ENCODE data around the gene LILRB5. TPM values are rescaled to one million over a fixed set of nuclear protein-coding genes. Genes with fewer than 3 reads are reported as not detected.
"Not testable (repeated sequence)": the region's sequence is repeated elsewhere in the genome, so short reads cannot be mapped to it uniquely, and the experiment has no call there.

The LILRB5 gene
- 5.5 TPM for total RNA-seq (ENCODE audit: insufficient read depth, low replicate concordance)

GRCh38 chr19:54257116-54257480 is at the start of gene LILRB5:
TSS of gene LILRB5 (minus strand) at chr19:54257273. CDS start at chr19:54257193, 80 bp downstream.
- DNase-seq (ENCODE audit: low spot score) = no peak

GRCh38 chr19:54305141-54305540 is 48.1 kb upstream of the LILRB5 start:
- no peak for DNase-seq (ENCODE audit: low spot score)

- DNase-seq (ENCODE audit: low spot score) = no peak
Observed at GRCh38 chr19:54302257-54302656, 45.2 kb upstream of the LILRB5 start.

GRCh38 chr19:54299515-54299914 is 42.4 kb upstream of the LILRB5 start:
- no peak for DNase-seq (ENCODE audit: low spot score)

- DNase-seq (ENCODE audit: low spot score) = no peak
Observed at GRCh38 chr19:54299126-54299498, 42.0 kb upstream of the LILRB5 start.

GRCh38 chr19:54298357-54299125 is 41.5 kb upstream of the LILRB5 start:
- no peak for DNase-seq (ENCODE audit: low spot score)

GRCh38 chr19:54297759-54298305 is 40.8 kb upstream of the LILRB5 start:
- no peak for DNase-seq (ENCODE audit: low spot score)

- DNase-seq (ENCODE audit: low spot score) = no peak
Observed at GRCh38 chr19:54294539-54294938, 37.5 kb upstream of the LILRB5 start.

GRCh38 chr19:54289160-54289559 is 32.1 kb upstream of the LILRB5 start:
- not testable (repeated sequence) for DNase-seq (ENCODE audit: low spot score)

- no peak for DNase-seq (ENCODE audit: low spot score)
Observed at GRCh38 chr19:54287456-54287855, 30.4 kb upstream of the LILRB5 start.

- not testable (repeated sequence) for DNase-seq (ENCODE audit: low spot score)
Observed at GRCh38 chr19:54286283-54286682, 29.2 kb upstream of the LILRB5 start.

- not testable (repeated sequence) for DNase-seq (ENCODE audit: low spot score)
Observed at GRCh38 chr19:54285427-54286056, 28.5 kb upstream of the LILRB5 start.

GRCh38 chr19:54282686-54283470 is 25.8 kb upstream of the LILRB5 start:
- DNase-seq (ENCODE audit: low spot score) = no peak

GRCh38 chr19:54281729-54282075 is 24.6 kb upstream of the LILRB5 start:
- not testable (repeated sequence) for DNase-seq (ENCODE audit: low spot score)

GRCh38 chr19:54281007-54281728 is 24.1 kb upstream of the LILRB5 start, which contains the start of gene LILRB2:
TSS of gene LILRB2 (minus strand) at chr19:54281110. CDS start at chr19:54280496, 614 bp downstream.
- DNase-seq (ENCODE audit: low spot score) = no peak

GRCh38 chr19:54280441-54280840 is 23.4 kb upstream of the LILRB5 start:
- DNase-seq (ENCODE audit: low spot score) = not testable (repeated sequence)

GRCh38 chr19:54280025-54280424 is 23.0 kb upstream of the LILRB5 start:
- DNase-seq (ENCODE audit: low spot score) = not testable (repeated sequence)

- no peak for DNase-seq (ENCODE audit: low spot score)
Observed at GRCh38 chr19:54279406-54279962, 22.4 kb upstream of the LILRB5 start.

- DNase-seq (ENCODE audit: low spot score) = not testable (repeated sequence)
Observed at GRCh38 chr19:54278571-54279195, 21.6 kb upstream of the LILRB5 start.

- DNase-seq (ENCODE audit: low spot score) = not testable (repeated sequence)
Observed at GRCh38 chr19:54278056-54278455, 21.0 kb upstream of the LILRB5 start.

Data from umbilical cord (tissue), 2 donors.